Mesenchymal stem cell (in vitro differentiated cells and primary cell): ENCODE measurements around the gene SLC26A3.

ENCODE experiments used
- DNase-seq: peaks from one replicate; pipeline ENCODE4 v3.0.0-alpha.2; 2013
- H2AFZ ChIP-seq: one replicate; pipeline ENCODE4 v1.6.1; 2013; ENCODE audit warnings: low read depth, mild to moderate bottlenecking, control low read depth, inconsistent platforms, low read length, moderate library complexity
- H2AK5ac ChIP-seq: 2 replicates; pipeline ENCODE4 v1.6.1; 2013; ENCODE audit warnings: low read length, moderate library complexity, mild to moderate bottlenecking, inconsistent platforms; ENCODE audit not compliant: severe bottlenecking
- H2BK120ac ChIP-seq: one replicate; pipeline ENCODE4 v1.6.1; 2013; ENCODE audit warnings: low read depth, mild to moderate bottlenecking, inconsistent platforms, low read length, moderate library complexity
- H2BK12ac ChIP-seq, 2 experiments: one replicate each; pipeline ENCODE4 v1.6.1; 2013; ENCODE audit warnings: inconsistent platforms in 2 of 2, low read length in 2 of 2, mild to moderate bottlenecking in 2 of 2, moderate library complexity in 2 of 2, control low read depth in 1 of 2
- H2BK15ac ChIP-seq: one replicate; pipeline ENCODE4 v1.6.1; 2013; ENCODE audit warnings: mild to moderate bottlenecking, low read depth, inconsistent platforms; ENCODE audit not compliant: poor library complexity, severe bottlenecking
- H2BK5ac ChIP-seq: 2 replicates; pipeline ENCODE4 v1.6.1; 2013; ENCODE audit warnings: low read depth, mild to moderate bottlenecking, low read length, control low read depth, inconsistent platforms; ENCODE audit not compliant: poor library complexity, severe bottlenecking
- H3K14ac ChIP-seq, 2 experiments: one replicate each; pipeline ENCODE4 v1.6.1; 2013; ENCODE audit warnings: inconsistent platforms in 2 of 2, low read length in 2 of 2, control low read depth in 1 of 2, mild to moderate bottlenecking in 1 of 2, moderate library complexity in 1 of 2
- H3K18ac ChIP-seq, 2 experiments: one replicate each; pipeline ENCODE4 v1.6.1; 2013; ENCODE audit warnings: inconsistent platforms in 2 of 2, low read length in 2 of 2, control low read depth in 1 of 2, low read depth in 1 of 2, mild to moderate bottlenecking in 1 of 2
- H3K23ac ChIP-seq, 2 experiments: one replicate each; pipeline ENCODE4 v1.6.1; 2013; ENCODE audit warnings: inconsistent platforms in 2 of 2, low read length in 2 of 2, mild to moderate bottlenecking in 2 of 2, moderate library complexity in 2 of 2, control low read depth in 1 of 2
- H3K27ac ChIP-seq: 2 replicates; pipeline ENCODE4 v1.5.1; 2013; ENCODE audit warnings: mild to moderate bottlenecking, moderate library complexity, low read length, control low read depth, inconsistent platforms; ENCODE audit not compliant: poor library complexity, severe bottlenecking
- H3K27me3 ChIP-seq, 2 experiments: 2 replicates each; pipeline versions ENCODE4 v1.6.1 to v1.7.0; 2013; ENCODE audit warnings: low read length in 2 of 2, mild to moderate bottlenecking in 2 of 2, moderate library complexity in 2 of 2, control low read depth in 1 of 2, inconsistent platforms in 1 of 2; ENCODE audit not compliant: control insufficient read depth in 1 of 2, insufficient read depth in 1 of 2
- H3K36me3 ChIP-seq, 2 experiments: 2 replicates each; pipeline versions ENCODE4 v1.6.1 to v1.7.0; 2013; ENCODE audit warnings: low read length in 2 of 2, control low read depth in 1 of 2, inconsistent platforms in 1 of 2, low read depth in 1 of 2, mild to moderate bottlenecking in 1 of 2; ENCODE audit not compliant: insufficient read depth in 2 of 2, control insufficient read depth in 1 of 2
- H3K4ac ChIP-seq, 2 experiments: one replicate each; pipeline ENCODE4 v1.6.1; 2013; ENCODE audit warnings: inconsistent platforms in 2 of 2, low read length in 2 of 2, mild to moderate bottlenecking in 2 of 2, moderate library complexity in 2 of 2, control low read depth in 1 of 2, low read depth in 1 of 2
- H3K4me1 ChIP-seq: 2 replicates; pipeline ENCODE4 v1.6.1; 2013; ENCODE audit warnings: low read depth, low read length, control low read depth; ENCODE audit not compliant: control insufficient read depth, insufficient read depth
- H3K4me2 ChIP-seq: 2 replicates; pipeline ENCODE4 v1.6.1; 2013; ENCODE audit warnings: low read length, mild to moderate bottlenecking, inconsistent platforms; ENCODE audit not compliant: poor library complexity, severe bottlenecking
- H3K4me3 ChIP-seq, 2 experiments: 2 replicates each; pipeline versions ENCODE4 v1.5.1 to v1.7.0; 2013; ENCODE audit warnings: low read length in 2 of 2, mild to moderate bottlenecking in 2 of 2, control low read depth in 1 of 2, low read depth in 1 of 2; ENCODE audit not compliant: insufficient read depth in 1 of 2
- H3K79me1 ChIP-seq: replicated peaks from 2 replicates; pipeline ENCODE4 v1.6.1; 2013; ENCODE audit warnings: mild to moderate bottlenecking, control low read depth, low read length, inconsistent platforms; ENCODE audit not compliant: poor library complexity, severe bottlenecking
- H3K9ac ChIP-seq: 2 replicates; pipeline ENCODE4 v1.7.0; 2013; ENCODE audit warnings: mild to moderate bottlenecking, low read length, moderate library complexity
- H3K9me3 ChIP-seq: 2 replicates; pipeline ENCODE4 v1.7.0; 2013; ENCODE audit warnings: mild to moderate bottlenecking, low read length; ENCODE audit not compliant: control insufficient read depth
- H4K8ac ChIP-seq: one replicate; pipeline ENCODE4 v1.6.1; 2013; ENCODE audit warnings: inconsistent platforms, mild to moderate bottlenecking, low read length, moderate library complexity
- H4K91ac ChIP-seq: one replicate; pipeline ENCODE4 v1.6.1; 2013; ENCODE audit warnings: mild to moderate bottlenecking, low read length, inconsistent platforms
- WGBS: methylation state at CpG from one replicate; pipeline ENCODE4 v1.1.7; 2013; ENCODE audit warnings: mixed read lengths; 5-methylcytosine and 5-hydroxymethylcytosine counted together

The SLC26A3 gene

DNA sequence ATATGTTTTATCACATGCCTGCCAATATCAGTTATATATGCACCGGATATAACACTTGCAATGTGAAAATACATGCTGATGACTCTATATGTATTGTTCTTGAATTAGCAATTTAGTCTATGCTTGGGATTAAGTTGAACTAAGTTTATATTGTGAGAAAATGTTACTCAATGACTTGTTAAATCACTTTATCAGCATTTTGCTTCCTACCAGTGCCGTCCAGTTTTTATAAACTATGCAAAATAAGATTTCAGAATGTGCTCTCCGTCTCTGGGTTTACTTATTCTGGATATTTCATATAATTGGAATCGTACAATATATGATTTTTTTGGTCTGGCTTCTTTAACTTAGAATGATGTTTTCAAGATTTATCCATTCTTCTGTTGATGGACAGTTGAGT is 25.5 kb upstream of the SLC26A3 start:
- WGBS = 90% methylated on average over 2 of the region's 4 CpGs
- peaks cover 2% of the 10 kb centered on the region for H3K9me3 ChIP-seq
- DNase-seq = no peak
- H2BK15ac ChIP-seq = no peak overlapping the region
- H3K27ac ChIP-seq = no peak overlapping the region
- H2BK5ac ChIP-seq = no peak overlapping the region
- H3K4ac ChIP-seq = no peak overlapping the region
- H2AK5ac ChIP-seq = no peak overlapping the region
- no peak overlapping the region for H3K4me2 ChIP-seq
- H4K91ac ChIP-seq = no peak overlapping the region
- no peak overlapping the region for H2BK12ac ChIP-seq
- no peak overlapping the region for H4K8ac ChIP-seq
- no peaks in the 10 kb centered on the region for H3K36me3 ChIP-seq
- H2BK120ac ChIP-seq = no peak overlapping the region
- H3K79me1 ChIP-seq = no peaks in the 10 kb centered on the region
- H3K14ac ChIP-seq = no peak overlapping the region
- H2AFZ ChIP-seq = no peak overlapping the region
- H3K18ac ChIP-seq = no peak overlapping the region
- H3K4me1 ChIP-seq = no peaks in the 10 kb centered on the region
- H3K4me3 ChIP-seq = no peak overlapping the region
- H3K23ac ChIP-seq = no peak overlapping the region
- no peak overlapping the region for H3K9ac ChIP-seq
- peaks cover 9 to 21% of the 10 kb centered on the region in 2 experiments for H3K27me3 ChIP-seq

DNA sequence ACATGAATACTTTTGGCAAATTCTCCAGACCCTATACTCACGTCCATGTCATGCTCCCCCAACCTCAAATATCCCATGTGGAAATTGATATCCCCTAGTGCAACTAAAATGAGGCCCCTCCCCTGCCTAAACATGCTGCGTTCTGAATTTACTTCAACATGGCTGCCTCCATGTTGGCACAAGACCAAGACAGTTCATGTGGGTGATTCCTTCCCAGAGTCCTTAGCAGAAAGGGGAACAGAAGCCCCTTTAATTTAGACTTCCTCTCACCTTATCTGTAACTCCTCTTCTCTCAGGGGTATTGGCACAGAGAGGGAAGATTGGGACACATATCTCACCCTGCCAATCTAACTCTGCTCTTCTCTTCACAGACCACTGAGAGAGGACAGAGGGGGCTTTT is 24.5 kb upstream of the SLC26A3 start:
- WGBS = 66% methylated on average over 2 of the region's 2 CpGs
- no peak for DNase-seq
- no peaks in the 10 kb centered on the region for H3K79me1 ChIP-seq
- H4K8ac ChIP-seq = no peak overlapping the region
- no peak overlapping the region for H3K14ac ChIP-seq
- H2BK15ac ChIP-seq = no peak overlapping the region
- H3K4me2 ChIP-seq = no peak overlapping the region
- H2AK5ac ChIP-seq = no peak overlapping the region
- peaks cover 9 to 19% of the 10 kb centered on the region in 2 experiments for H3K27me3 ChIP-seq
- no peak overlapping the region for H3K27ac ChIP-seq
- no peak overlapping the region for H2BK5ac ChIP-seq
- peaks cover 2% of the 10 kb centered on the region for H3K9me3 ChIP-seq
- no peak overlapping the region for H3K18ac ChIP-seq
- H3K23ac ChIP-seq = no peak overlapping the region
- H3K4me1 ChIP-seq = no peaks in the 10 kb centered on the region
- H2AFZ ChIP-seq = no peak overlapping the region
- H2BK120ac ChIP-seq = no peak overlapping the region
- no peak overlapping the region for H3K9ac ChIP-seq
- no peak overlapping the region for H3K4me3 ChIP-seq
- no peak overlapping the region for H4K91ac ChIP-seq
- no peak overlapping the region for H3K4ac ChIP-seq
- H3K36me3 ChIP-seq = no peaks in the 10 kb centered on the region
- H2BK12ac ChIP-seq = no peak overlapping the region

DNA sequence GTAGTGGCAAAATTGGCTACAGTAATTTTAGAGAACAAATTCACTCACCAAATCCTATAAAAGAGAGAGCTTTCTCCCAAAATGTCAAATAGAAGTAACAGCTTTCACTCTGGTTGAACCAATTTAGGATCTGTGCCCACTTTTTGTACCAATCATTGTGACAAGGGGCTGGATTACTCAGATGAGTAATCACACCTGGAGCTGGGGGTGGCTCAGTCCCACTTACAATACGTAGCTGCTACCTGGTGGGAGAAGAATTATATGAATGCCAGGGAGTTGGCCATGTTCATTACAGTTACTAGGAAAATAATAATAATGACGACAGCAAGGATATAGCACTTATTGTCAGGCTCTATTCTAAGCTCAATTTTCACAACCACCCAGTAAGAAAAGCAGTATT is 23.4 kb upstream of the SLC26A3 start:
- WGBS = 20% methylated on average over 1 of the region's 2 CpGs

DNA sequence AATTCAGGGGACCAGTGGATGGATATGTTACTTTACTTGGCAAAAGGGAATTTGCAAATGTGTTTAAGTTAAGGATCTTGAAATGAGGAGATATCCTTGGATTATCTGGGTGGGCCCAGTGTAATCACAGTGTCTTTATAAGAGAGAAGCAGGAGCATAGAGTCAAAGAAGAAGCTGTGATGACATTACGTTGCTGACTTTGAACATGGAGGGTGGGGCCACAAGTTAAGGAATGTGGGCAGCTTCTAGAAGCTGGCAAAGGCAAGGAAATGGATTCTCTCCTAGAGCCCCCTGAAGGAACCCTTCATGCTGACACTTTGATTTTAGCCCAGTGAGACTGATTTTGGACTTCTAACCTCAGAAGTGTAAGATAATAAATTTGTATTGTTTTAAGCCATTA is 21.8 kb upstream of the SLC26A3 start:
- H3K4me1 ChIP-seq = no peaks in the 10 kb centered on the region
- H3K18ac ChIP-seq = no peak overlapping the region
- H3K4ac ChIP-seq = no peak overlapping the region
- H4K91ac ChIP-seq = no peak overlapping the region
- no peak overlapping the region for H4K8ac ChIP-seq
- H2BK12ac ChIP-seq = no peak overlapping the region
- no peak overlapping the region for H2AK5ac ChIP-seq
- no peak overlapping the region for H2BK5ac ChIP-seq
- H3K4me3 ChIP-seq = no peak overlapping the region
- no peak overlapping the region for H3K9ac ChIP-seq
- DNase-seq = no peak
- no peak overlapping the region for H3K27ac ChIP-seq
- no peak overlapping the region for H2BK120ac ChIP-seq
- H3K23ac ChIP-seq = no peak overlapping the region
- no peak overlapping the region for H3K14ac ChIP-seq
- WGBS = 91% methylated on average over 1 of the region's 1 CpG
- H3K9me3 ChIP-seq = no peaks in the 10 kb centered on the region
- H3K27me3 ChIP-seq = peaks cover 4 to 6% of the 10 kb centered on the region in 2 experiments
- H3K4me2 ChIP-seq = no peak overlapping the region
- H2BK15ac ChIP-seq = no peak overlapping the region
- H2AFZ ChIP-seq = no peak overlapping the region
- no peaks in the 10 kb centered on the region for H3K36me3 ChIP-seq
- no peaks in the 10 kb centered on the region for H3K79me1 ChIP-seq

More for the DNA sequence above, 23.4 kb upstream of the SLC26A3 start:
- Histone ChIP-seq H3K36me3 (no peaks in the 10 kb centered on the region), H3K18ac (no peak overlapping the region), H3K9ac (no peak overlapping the region), H3K27me3 (peaks cover under 1 to 13% of the 10 kb centered on the region in 2 experiments), H3K23ac (no peak overlapping the region), H4K8ac (no peak overlapping the region), H3K79me1 (no peaks in the 10 kb centered on the region), H2BK12ac (no peak overlapping the region), H3K9me3 (no peaks in the 10 kb centered on the region), H2BK120ac (no peak overlapping the region), H4K91ac (no peak overlapping the region), H2BK5ac (no peak overlapping the region), H2AFZ (no peak overlapping the region), H2AK5ac (no peak overlapping the region), H3K4me3 (no peak overlapping the region), H3K4ac (no peak overlapping the region), H3K4me1 (no peaks in the 10 kb centered on the region), H3K27ac (no peak overlapping the region), H3K4me2 (no peak overlapping the region), H3K14ac (no peak overlapping the region), H2BK15ac (no peak overlapping the region)
- DNase-seq = no peak
